IMR-90 (cell line): Measurements from ENCODE around the gene NFILZ. TPM values are rescaled to one million over a fixed set of nuclear protein-coding genes. Genes with fewer than 3 reads are reported as not detected.

Experiments used
- ATAC-seq: fragments of 200-7000 bp; cut with Tn5 transposase; 2 replicates; pipeline ENCODE4 v1.9.1; 2020; ENCODE audit warnings: low read depth, mild to moderate bottlenecking, moderate library complexity
- BruUV-seq: library from RNA; stranded (reverse); fragments of 400-500 nt; replicated peaks from 2 replicates; lab custom pipeline; 2021; lab: Mats Ljungman, UMichigan
- CTCF ChIA-PET: fragments of 300-600 bp; formaldehyde crosslinking; extraction: SDS; loops from one replicate; lab custom pipeline; 2021; ENCODE audit warnings: antibody characterized with exemption; lab: Yijun Ruan, JAX
- POLR2A ChIA-PET: fragments of 300-600 bp; sonication (Branson Sonifier 250); formaldehyde crosslinking; loops from one replicate; lab custom pipeline; 2022; ENCODE audit warnings: antibody characterized with exemption; ENCODE audit not compliant: unreplicated experiment; lab: Charles Lee
- DNase-seq: peaks from one replicate; pipeline ENCODE4 v3.0.0; 2013
- H2AFZ ChIP-seq: replicated peaks from 2 replicates; pipeline ENCODE3; 2013; ENCODE audit warnings: low read length, mild to moderate bottlenecking; ENCODE audit not compliant: poor library complexity
- H2AK5ac ChIP-seq: 2 replicates; pipeline ENCODE4 v1.6.1; 2013; ENCODE audit warnings: low read depth, low read length, inconsistent platforms
- H2AK9ac ChIP-seq: replicated peaks from 2 replicates; pipeline ENCODE3; 2013; ENCODE audit warnings: mild to moderate bottlenecking, low read depth, low read length, moderate library complexity; ENCODE audit not compliant: poor library complexity
- H2BK120ac ChIP-seq: 2 replicates; pipeline ENCODE4 v1.6.1; 2013; ENCODE audit warnings: low read depth, low read length, inconsistent platforms
- H2BK15ac ChIP-seq: 3 replicates; pipeline ENCODE4 v1.6.1; 2013; ENCODE audit warnings: low read depth, low read length, inconsistent platforms
- H2BK20ac ChIP-seq: 2 replicates; pipeline ENCODE4 v1.6.1; 2013; ENCODE audit warnings: low read depth, mild to moderate bottlenecking, inconsistent platforms, low read length, moderate library complexity
- H2BK5ac ChIP-seq: 2 replicates; pipeline ENCODE4 v1.6.1; 2013; ENCODE audit warnings: mild to moderate bottlenecking, low read depth, low read length, inconsistent platforms; ENCODE audit not compliant: poor library complexity, severe bottlenecking
- H3K14ac ChIP-seq: replicated peaks from 2 replicates; pipeline ENCODE4 v1.6.1; 2013; ENCODE audit warnings: low read depth, low read length, inconsistent platforms
- H3K18ac ChIP-seq: 2 replicates; pipeline ENCODE4 v1.6.1; 2013; ENCODE audit warnings: low read depth, low read length, control low read depth
- H3K23ac ChIP-seq: 2 replicates; pipeline ENCODE4 v1.6.1; 2013; ENCODE audit warnings: low read depth, low read length, inconsistent platforms
- H3K27ac ChIP-seq: 2 replicates; pipeline ENCODE4 v1.5.1; 2013; ENCODE audit warnings: mild to moderate bottlenecking, control low read depth, low read length; ENCODE audit not compliant: insufficient read depth
- H3K27me3 ChIP-seq: 2 replicates; pipeline ENCODE4 v1.6.1; 2013; ENCODE audit warnings: low read length; ENCODE audit not compliant: control insufficient read depth, insufficient read depth
- H3K36me3 ChIP-seq: 2 replicates; pipeline ENCODE4 v1.6.1; 2013; ENCODE audit warnings: low read length, mixed read lengths; ENCODE audit not compliant: control insufficient read depth, insufficient read depth
- H3K4ac ChIP-seq: 2 replicates; pipeline ENCODE4 v1.6.1; 2013; ENCODE audit warnings: low read depth, low read length, inconsistent platforms
- H3K4me1 ChIP-seq: 2 replicates; pipeline ENCODE4 v1.6.1; 2013; ENCODE audit warnings: low read length, mixed read lengths; ENCODE audit not compliant: control insufficient read depth, insufficient read depth
- H3K4me2 ChIP-seq: 2 replicates; pipeline ENCODE4 v1.6.1; 2013; ENCODE audit warnings: low read depth, mild to moderate bottlenecking, control low read depth, low read length, moderate library complexity
- H3K4me3 ChIP-seq: 2 replicates; pipeline ENCODE4 v1.5.1; 2013; ENCODE audit warnings: low read depth, mild to moderate bottlenecking, control low read depth, low read length, moderate library complexity; ENCODE audit not compliant: insufficient read depth
- H3K56ac ChIP-seq: 2 replicates; pipeline ENCODE4 v1.6.1; 2013; ENCODE audit warnings: low read length, inconsistent platforms; ENCODE audit not compliant: insufficient read depth; ENCODE audit errors: extremely low read depth
- H3K79me1 ChIP-seq, 2 experiments: 2 replicates each; pipeline ENCODE4 v1.6.1; 2013; ENCODE audit warnings: low read length in 2 of 2, inconsistent platforms in 1 of 2, low read depth in 1 of 2
- H3K9ac ChIP-seq: 2 replicates; pipeline ENCODE4 v1.6.1; 2013; ENCODE audit warnings: low read depth, low read length, control low read depth
- H3K9me1 ChIP-seq: 2 replicates; pipeline ENCODE4 v1.6.1; 2013; ENCODE audit warnings: low read length, inconsistent platforms; ENCODE audit not compliant: insufficient read depth
- H3K9me3 ChIP-seq: 2 replicates; pipeline ENCODE4 v1.6.1; 2013; ENCODE audit warnings: low read length; ENCODE audit not compliant: control insufficient read depth, insufficient read depth
- H4K20me1 ChIP-seq: 2 replicates; pipeline ENCODE4 v1.6.1; 2013; ENCODE audit warnings: low read length, inconsistent platforms; ENCODE audit not compliant: insufficient read depth
- H4K5ac ChIP-seq: 2 replicates; pipeline ENCODE4 v1.6.1; 2013; ENCODE audit warnings: mild to moderate bottlenecking, low read depth, low read length, control low read depth
- H4K8ac ChIP-seq, 2 experiments: 2 replicates each; pipeline ENCODE4 v1.6.1; 2013; ENCODE audit warnings: low read depth in 2 of 2, low read length in 2 of 2, control low read depth in 1 of 2, inconsistent platforms in 1 of 2
- H4K91ac ChIP-seq: 2 replicates; pipeline ENCODE4 v1.6.1; 2013; ENCODE audit warnings: low read depth, low read length, inconsistent platforms; ENCODE audit not compliant: insufficient read depth
- FOS ChIP-seq: fragments of 150-350 bp; IDR thresholded peaks from 2 replicates; pipeline ENCODE4 v1.6.1; 2016; ENCODE audit warnings: low read depth, low read length
- MAFK ChIP-seq: IDR thresholded peaks from 2 replicates; pipeline ENCODE4 v1.6.1; 2012; ENCODE audit warnings: low read depth, low read length, improper control_type of control experiment
- MAZ ChIP-seq: IDR thresholded peaks from 2 replicates; pipeline ENCODE4 v1.6.1; 2012; ENCODE audit warnings: low read depth, mild to moderate bottlenecking, low read length, improper control_type of control experiment, moderate library complexity, borderline replicate concordance
- MXI1 ChIP-seq: IDR thresholded peaks from 2 replicates; pipeline ENCODE4 v1.6.1; 2012; ENCODE audit warnings: low read depth, mild to moderate bottlenecking, low read length, moderate library complexity, borderline replicate concordance
- NFE2L2 ChIP-seq: fragments of 150-350 bp; IDR thresholded peaks from 2 replicates; pipeline ENCODE4 v1.6.1; 2016; ENCODE audit warnings: low read depth, mild to moderate bottlenecking, low read length
- POLR2A ChIP-seq: IDR thresholded peaks from 2 replicates; pipeline ENCODE4 v1.6.1; 2012; ENCODE audit warnings: mild to moderate bottlenecking, low read depth, low read length
- RAD21 ChIP-seq: IDR thresholded peaks from 2 replicates; pipeline ENCODE4 v1.6.1; 2012; ENCODE audit warnings: low read length, improper control_type of control experiment
- RCOR1 ChIP-seq: IDR thresholded peaks from 2 replicates; pipeline ENCODE4 v1.6.1; 2012; ENCODE audit warnings: mild to moderate bottlenecking, low read length, improper control_type of control experiment; ENCODE audit not compliant: insufficient replicate concordance
- RFX5 ChIP-seq: IDR thresholded peaks from 2 replicates; pipeline ENCODE4 v1.8.0; 2012; ENCODE audit warnings: low read depth, mild to moderate bottlenecking, low read length, moderate library complexity
- WGBS, 2 experiments: methylation state at CpG; one replicate each; pipeline versions ENCODE4 v1.1.5 to v1.1.7; 2013; ENCODE audit warnings: missing lambda C conversion rate in 2 of 2; ENCODE audit not compliant: insufficient read length in 1 of 2; ENCODE audit errors: extremely low coverage in 2 of 2; 5-methylcytosine and 5-hydroxymethylcytosine counted together
- dilution Hi-C: fragments of 300-500 bp; cut with HindIII; formaldehyde crosslinking; loops from one replicate; pipeline ENCODE4 v1.14.3; 2018; ENCODE audit warnings: low sequenced_read_pairs; ENCODE audit not compliant: unreplicated experiment
- in situ Hi-C: fragments of 300-500 bp; cut with MboI; formaldehyde crosslinking; loops from 3 replicates; pipeline ENCODE4 v1.14.3; 2019; ENCODE audit warnings: low sequenced_read_pairs, inconsistent platforms, mixed read lengths
- intact Hi-C: fragments of 100-400 bp; cut with micrococcal nuclease; formaldehyde crosslinking; loops from 2 replicates; pipeline ENCODE4 v1.10.0; 2022
- polyA plus RNA-seq, 3 experiments: library from polyadenylated mRNA; depleted of rRNA; stranded (reverse); fragments of >200 nt; gene quantifications; 2 replicates each; pipeline ENCODE4 v1.2.3, GENCODE V29; 2012; ENCODE audit warnings: low replicate concordance in 1 of 3
- total RNA-seq: library from RNA; depleted of rRNA; stranded (reverse); fragments of >200 nt; gene quantifications from 2 replicates; pipeline ENCODE4 v1.2.3, GENCODE V29; 2012
- TF ChIP-seq, protein P1 (sequence below): conservative IDR thresholded peaks from 2 replicates; pipeline ENCODE4 v1.5.1; 2012; ENCODE audit warnings: mild to moderate bottlenecking, low read depth, low read length, improper control_type of control experiment

The NFILZ gene
- total and polyA plus RNA-seq, 2 of the 4 experiments (the other 2 are of a cell fraction): not detected

DNA sequence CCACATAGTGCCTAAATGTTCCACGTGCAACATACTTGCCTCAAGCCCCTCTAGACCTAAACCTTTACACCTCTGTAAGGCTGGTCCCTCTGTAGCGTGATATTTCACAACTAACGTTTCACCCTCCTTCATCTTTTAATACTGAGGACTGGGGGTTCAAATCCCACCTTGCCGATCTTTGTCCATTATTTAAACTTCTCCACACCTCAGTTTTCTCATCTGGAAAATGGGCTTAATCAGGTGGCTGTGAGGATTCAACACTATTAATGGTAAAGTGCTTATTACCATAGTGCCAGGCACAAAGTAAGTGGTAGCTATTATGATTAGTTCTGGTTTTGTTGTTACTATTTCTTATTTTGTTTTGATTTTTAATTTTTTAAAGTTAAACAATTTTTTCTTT, 12.4 kb upstream of the NFILZ start:
- H3K36me3 ChIP-seq: no peaks in the 10 kb centered on the region
- in situ Hi-C loops (no loop called here), intact Hi-C loops (loop anchor here (5.0 kb wide), 1 partner anchor 214 kb away; the partner anchor contains the start of genes MBD3L1 and ZNF558), dilution Hi-C loops (no loop called here)
- H2BK120ac ChIP-seq: no peak overlapping the region
- no peak overlapping the region for H3K18ac ChIP-seq
- no peak overlapping the region for H3K23ac ChIP-seq
- no peak overlapping the region for H2AK5ac ChIP-seq
- H4K5ac ChIP-seq: no peak overlapping the region
- H2BK5ac ChIP-seq: no peak overlapping the region
- no peaks in the 10 kb centered on the region for H3K9me3 ChIP-seq
- H3K56ac ChIP-seq: no peak overlapping the region
- BruUV-seq: no TSS peak
- H2BK15ac ChIP-seq: no peak overlapping the region
- H3K4me3 ChIP-seq: no peak overlapping the region
- no peak overlapping the region for H4K8ac ChIP-seq
- whole genome bisulfite sequencing, 2 experiments: 75% methylated on average over 3 of the region's 4 CpGs; no CpG with 5 or more reads in 1 of the 2 experiments
- ChIA-PET CTCF (no interaction called here), POLR2A (no interaction called here)
- H2AK9ac ChIP-seq: no peak overlapping the region
- peak overlapping the region; percentile 14 for H2AFZ ChIP-seq
- 0 out of 2 replicates have a peak, but pooled peaks cover 5% of the 10 kb centered on the region for H4K20me1 ChIP-seq
- no peak overlapping the region for H3K27ac ChIP-seq
- H3K4me2 ChIP-seq: no peak overlapping the region
- no peak overlapping the region for H3K9ac ChIP-seq
- H3K79me1 ChIP-seq: no peaks in the 10 kb centered on the region
- H4K91ac ChIP-seq: no peak overlapping the region
- no peak overlapping the region for H3K4ac ChIP-seq
- peaks cover 2% of the 10 kb centered on the region; the same call in 1 of the 2 replicates for H3K4me1 ChIP-seq
- H2BK20ac ChIP-seq: no peak overlapping the region
- DNase-seq: no peak
- no peak overlapping the region for H3K14ac ChIP-seq
- H3K27me3 ChIP-seq: peaks cover 6% of the 10 kb centered on the region; the same call in 1 of the 2 replicates
- H3K9me1 ChIP-seq: no peaks in the 10 kb centered on the region; the same call in 1 of the 2 replicates
- no peak for TF ChIP-seq NFE2L2
- TF ChIP-seq RCOR1: no peak
- TF ChIP-seq MAZ: no peak
- TF ChIP-seq, protein P1, sequence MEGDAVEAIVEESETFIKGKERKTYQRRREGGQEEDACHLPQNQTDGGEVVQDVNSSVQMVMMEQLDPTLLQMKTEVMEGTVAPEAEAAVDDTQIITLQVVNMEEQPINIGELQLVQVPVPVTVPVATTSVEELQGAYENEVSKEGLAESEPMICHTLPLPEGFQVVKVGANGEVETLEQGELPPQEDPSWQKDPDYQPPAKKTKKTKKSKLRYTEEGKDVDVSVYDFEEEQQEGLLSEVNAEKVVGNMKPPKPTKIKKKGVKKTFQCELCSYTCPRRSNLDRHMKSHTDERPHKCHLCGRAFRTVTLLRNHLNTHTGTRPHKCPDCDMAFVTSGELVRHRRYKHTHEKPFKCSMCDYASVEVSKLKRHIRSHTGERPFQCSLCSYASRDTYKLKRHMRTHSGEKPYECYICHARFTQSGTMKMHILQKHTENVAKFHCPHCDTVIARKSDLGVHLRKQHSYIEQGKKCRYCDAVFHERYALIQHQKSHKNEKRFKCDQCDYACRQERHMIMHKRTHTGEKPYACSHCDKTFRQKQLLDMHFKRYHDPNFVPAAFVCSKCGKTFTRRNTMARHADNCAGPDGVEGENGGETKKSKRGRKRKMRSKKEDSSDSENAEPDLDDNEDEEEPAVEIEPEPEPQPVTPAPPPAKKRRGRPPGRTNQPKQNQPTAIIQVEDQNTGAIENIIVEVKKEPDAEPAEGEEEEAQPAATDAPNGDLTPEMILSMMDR: no peak
- no peak for TF ChIP-seq FOS
- no peak for TF ChIP-seq MXI1
- TF ChIP-seq RFX5: no peak
- no peak for TF ChIP-seq RAD21
- no peak for TF ChIP-seq MAFK
- no peak for TF ChIP-seq POLR2A
- ATAC-seq: no peak
